ENCODE measurements around the gene TREX2.

TREX2 gene

DNA sequence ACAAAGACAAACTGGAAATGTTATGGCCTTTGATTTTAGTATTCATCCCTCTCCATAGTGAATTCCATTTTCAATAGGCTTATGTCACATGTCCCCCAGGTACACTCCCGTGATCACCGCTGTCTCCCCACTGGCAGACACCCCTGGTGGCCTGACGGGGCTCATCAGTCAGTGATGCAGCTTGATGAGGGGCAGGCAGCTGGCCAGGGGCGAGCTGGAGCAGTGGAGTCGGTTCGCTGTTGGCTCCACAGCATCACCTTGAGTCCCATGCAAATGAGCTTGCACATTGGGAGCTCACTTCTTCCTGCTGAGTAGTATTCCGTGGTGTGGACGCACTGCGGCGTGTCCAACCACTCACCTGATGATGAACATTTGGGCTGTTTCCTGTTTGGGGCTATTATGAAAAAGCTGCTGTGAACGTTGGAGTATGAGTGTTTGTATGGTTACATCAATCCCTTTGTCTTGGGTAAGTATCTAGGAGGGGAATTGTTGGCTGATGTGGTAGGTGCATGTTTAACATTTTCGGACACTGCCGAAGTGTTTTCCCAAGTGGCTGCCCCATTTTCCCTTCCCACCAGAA is 5.2 kb downstream of the TREX2 start:
- no peak overlapping the region for H3K27ac ChIP-seq
- peak; percentile 14 for DNase-seq (ENCODE audit: low read depth, low spot score)

DNA sequence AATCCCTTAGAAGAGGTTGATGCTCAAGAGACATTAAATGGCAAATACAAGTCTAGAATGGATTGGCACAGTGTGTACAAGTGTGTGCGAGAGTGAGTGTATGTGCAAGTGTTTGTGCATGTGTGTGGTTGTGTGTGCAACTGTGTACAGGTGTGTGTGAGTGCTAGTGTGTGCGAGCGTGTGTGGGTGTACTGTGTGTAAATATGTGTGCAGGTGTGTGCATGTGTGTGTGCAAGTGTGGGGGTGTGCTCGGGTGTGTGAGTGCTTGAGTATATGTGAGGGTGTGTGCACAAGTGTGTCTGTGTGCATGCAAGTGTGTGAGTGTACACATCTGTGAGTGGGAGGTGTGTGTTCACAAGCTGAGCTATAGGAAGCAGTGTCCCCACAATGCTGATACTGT is 5.9 kb downstream of the TREX2 start:
- no peak for DNase-seq (ENCODE audit: low read depth, low spot score)
- no peak overlapping the region for H3K27ac ChIP-seq

- no peak overlapping the region for H3K27ac ChIP-seq
- no peak for DNase-seq (ENCODE audit: low read depth, low spot score)
Observed at GRCh38 chrX:153438532-153438931, 7.3 kb downstream of the TREX2 start.

- no peak overlapping the region for H3K27ac ChIP-seq
- no peak for DNase-seq (ENCODE audit: low read depth, low spot score)
Observed at GRCh38 chrX:153435845-153436244, 10.0 kb downstream of the TREX2 start.

GRCh38 chrX:153434801-153435200 is 11.1 kb downstream of the TREX2 start:
- H3K27ac ChIP-seq: no peak overlapping the region
- no peak for DNase-seq (ENCODE audit: low read depth, low spot score)

DNA sequence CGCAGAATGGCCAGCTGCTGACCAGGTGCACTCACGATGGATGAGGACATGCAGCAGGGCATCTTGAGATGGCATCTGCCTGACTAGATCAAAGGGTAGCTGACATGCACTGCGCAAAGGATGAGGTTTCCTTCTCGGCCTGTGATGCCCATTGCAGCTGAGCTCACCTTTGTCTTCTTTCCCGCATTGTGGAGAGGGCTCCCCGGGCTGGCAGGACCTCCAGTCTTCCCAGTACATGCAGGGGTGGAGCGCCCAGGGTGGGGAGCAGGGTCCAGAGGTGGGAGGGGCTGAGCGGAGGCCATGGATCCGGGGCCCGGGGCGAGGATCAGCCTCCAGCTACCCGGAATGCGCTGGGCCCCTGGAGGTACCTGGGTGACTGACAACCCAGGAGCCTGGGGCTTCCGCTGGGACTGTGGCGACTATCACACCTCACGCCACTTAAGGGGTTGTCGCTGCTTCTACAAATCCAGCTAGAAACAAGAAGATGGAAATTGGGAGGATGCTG is 12.0 kb downstream of the TREX2 start:
- no peak overlapping the region for H3K27ac ChIP-seq
- no peak for DNase-seq (ENCODE audit: low read depth, low spot score)

- H3K27ac ChIP-seq: no peak overlapping the region
- DNase-seq (ENCODE audit: low read depth, low spot score): no peak
Observed at GRCh38 chrX:153433161-153433680, 12.6 kb downstream of the TREX2 start.

DNA sequence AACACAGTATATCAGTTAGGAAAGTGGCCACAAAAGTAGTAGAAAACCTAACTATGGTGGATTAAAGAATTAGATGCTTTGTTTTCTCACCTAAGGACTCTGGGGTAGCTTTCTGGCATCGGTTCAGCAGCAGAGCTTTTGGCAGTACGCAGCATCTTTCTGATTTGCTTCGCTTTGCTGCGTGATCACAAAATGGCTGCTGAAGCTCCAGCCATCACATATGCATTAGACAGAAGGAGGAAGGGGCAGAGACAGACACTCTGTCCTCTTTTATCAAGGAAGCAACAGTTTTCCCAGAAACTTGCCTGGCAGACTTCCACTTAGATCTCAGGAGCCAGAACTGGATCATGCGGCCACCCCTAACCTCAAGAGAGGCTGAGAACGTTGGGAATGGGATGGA is 15.1 kb downstream of the TREX2 start:
- no peak overlapping the region for H3K27ac ChIP-seq
- no peak for DNase-seq (ENCODE audit: low read depth, low spot score)

DNA sequence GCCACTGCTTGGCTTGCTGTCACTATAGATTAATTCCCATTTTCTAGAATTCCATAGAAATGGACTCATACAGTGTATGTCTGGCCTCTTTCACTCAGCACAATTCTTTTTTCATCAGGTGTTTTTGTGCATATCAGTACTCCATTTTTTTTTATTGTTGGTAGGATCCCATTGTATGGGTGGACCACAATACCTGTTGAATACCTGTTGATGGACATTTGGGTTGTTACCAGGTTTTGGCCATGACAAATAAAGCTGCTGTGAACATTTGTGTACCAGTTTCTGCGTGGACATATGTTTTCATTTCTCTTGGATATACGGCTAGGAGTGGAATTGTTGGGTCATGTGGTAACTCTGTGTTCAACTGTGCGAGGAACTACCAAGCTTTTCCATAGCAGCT is 19.7 kb downstream of the TREX2 start:
- DNase-seq (ENCODE audit: low read depth, low spot score): no peak
- no peak overlapping the region for H3K27ac ChIP-seq

DNA sequence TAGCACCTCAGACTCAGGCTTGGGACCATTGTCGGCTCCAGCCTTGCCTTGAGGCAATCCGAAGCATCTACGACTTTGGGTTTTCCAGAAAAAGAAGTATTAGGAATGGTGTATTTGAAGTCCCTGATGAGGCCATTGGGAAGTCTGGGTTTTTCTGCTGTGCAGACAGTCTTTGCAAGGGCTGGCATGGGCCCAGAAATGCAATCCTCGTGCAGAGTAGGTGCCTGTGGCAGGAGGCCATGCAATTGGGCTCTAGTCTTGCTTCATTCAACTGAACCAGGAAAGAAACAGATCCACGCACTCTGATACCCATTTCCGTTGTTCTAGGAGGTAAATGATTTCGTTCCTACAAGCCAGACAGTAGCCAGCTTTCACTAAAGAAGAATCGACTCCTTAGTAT is 22.2 kb downstream of the TREX2 start:
- DNase-seq (ENCODE audit: low read depth, low spot score): no peak
- no peak overlapping the region for H3K27ac ChIP-seq

DNA sequence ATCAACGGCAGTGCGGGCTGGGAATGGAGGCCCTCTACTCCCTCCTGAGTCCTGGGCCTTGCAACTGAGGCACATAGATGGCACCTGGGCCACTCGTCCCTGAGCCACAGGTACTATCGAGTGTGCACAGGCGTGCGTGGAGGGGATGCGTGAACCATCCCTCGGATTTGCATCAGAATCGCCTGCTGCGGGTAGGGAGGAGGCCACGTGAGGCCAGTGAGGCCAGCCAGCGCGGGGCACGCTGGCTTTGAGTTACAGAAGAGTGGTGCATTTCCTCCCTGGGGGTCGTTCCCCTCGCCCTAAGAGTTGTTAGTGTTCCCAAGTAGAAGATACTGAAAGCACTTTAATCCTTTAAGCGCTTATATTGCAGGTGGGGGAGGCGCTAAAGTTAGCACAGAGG is 24.0 kb downstream of the TREX2 start:
- DNase-seq (ENCODE audit: low read depth, low spot score): no peak
- H3K27ac ChIP-seq: no peak overlapping the region

- DNase-seq (ENCODE audit: low read depth, low spot score): no peak
- no peak overlapping the region for H3K27ac ChIP-seq
Observed at GRCh38 chrX:153420851-153421599, 24.8 kb downstream of the TREX2 start.

DNA sequence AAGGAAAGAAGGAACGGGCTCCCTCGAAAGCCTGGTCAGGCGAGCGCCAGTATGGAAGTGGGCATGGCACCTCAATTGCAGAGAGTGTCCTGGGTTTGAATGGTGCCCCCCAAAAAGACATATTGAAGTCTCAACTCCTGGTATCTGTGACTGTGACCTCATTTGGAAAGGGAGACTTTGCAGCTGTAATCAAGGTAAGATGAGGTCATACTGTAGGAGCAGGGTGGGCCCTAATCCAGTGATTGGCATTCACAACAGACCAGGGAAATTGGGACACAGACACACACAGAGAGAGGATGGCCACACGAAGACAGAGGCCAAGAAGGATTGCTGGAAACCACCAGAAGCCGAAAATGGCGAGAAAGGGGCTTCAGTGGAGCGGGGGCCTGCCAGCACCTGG is 28.2 kb downstream of the TREX2 start:
- no peak for DNase-seq (ENCODE audit: low read depth, low spot score)

DNA sequence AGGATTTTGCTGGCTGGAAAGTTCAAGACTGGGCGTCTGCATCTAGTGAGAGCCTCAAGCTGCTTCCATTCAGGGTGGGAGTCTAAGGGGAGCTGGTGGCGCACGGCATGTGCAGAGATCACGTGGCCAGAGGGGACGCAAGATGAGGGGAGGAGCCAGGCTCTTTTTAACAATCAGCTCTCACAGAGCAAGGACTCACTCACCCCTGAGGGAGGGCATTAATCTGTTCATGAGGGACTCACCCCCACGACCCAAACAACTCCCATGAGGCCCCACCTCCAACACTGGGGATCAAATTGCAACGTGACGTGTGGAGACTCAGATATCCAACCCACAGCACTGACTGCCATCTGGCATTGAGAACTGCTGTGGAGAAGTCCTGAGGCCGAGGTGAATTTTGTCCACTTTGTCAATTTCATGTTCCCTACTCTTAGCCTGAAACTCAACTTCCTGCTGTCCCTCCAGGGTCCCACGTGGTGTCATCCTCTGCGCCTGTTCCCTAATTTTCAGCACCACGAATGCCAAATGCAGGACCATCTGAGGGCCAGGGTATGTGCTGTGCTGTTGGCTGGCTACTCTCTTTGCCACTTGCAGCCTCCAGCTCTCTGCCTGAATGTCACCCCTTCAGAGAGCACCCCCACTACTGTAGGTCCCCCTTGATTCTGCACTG is 28.9 kb downstream of the TREX2 start:
- no peak for DNase-seq (ENCODE audit: low read depth, low spot score)
- no peak overlapping the region for H3K27ac ChIP-seq

More for the DNA sequence above, 28.2 kb downstream of the TREX2 start:
- H3K27ac ChIP-seq: no peak overlapping the region

GRCh38 chrX:153414856-153415510 is 30.9 kb downstream of the TREX2 start:
- DNase-seq (ENCODE audit: low read depth, low spot score): no peak
- no peak overlapping the region for H3K27ac ChIP-seq

DNA sequence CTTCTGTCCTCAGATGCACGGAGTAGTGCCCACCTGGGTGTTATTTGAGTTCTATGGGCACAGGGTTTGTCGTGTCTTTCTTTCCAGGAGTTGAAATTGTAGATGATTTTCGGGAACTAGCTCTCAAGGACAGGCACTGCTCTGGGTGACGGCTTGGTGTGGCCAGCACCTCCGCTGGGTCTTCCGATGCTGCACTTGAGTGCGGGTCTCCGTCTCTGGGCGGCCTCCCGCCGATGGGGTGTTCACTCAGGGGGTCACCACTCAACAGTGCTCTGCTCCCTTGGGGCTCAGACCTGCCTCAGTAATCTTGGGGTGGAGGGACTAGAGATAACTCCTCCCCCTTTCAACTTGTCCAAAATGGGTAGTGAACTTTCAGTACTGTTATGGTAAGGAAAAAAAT is 32.1 kb downstream of the TREX2 start:
- no peak for DNase-seq (ENCODE audit: low read depth, low spot score)
- no peak overlapping the region for H3K27ac ChIP-seq

DNA sequence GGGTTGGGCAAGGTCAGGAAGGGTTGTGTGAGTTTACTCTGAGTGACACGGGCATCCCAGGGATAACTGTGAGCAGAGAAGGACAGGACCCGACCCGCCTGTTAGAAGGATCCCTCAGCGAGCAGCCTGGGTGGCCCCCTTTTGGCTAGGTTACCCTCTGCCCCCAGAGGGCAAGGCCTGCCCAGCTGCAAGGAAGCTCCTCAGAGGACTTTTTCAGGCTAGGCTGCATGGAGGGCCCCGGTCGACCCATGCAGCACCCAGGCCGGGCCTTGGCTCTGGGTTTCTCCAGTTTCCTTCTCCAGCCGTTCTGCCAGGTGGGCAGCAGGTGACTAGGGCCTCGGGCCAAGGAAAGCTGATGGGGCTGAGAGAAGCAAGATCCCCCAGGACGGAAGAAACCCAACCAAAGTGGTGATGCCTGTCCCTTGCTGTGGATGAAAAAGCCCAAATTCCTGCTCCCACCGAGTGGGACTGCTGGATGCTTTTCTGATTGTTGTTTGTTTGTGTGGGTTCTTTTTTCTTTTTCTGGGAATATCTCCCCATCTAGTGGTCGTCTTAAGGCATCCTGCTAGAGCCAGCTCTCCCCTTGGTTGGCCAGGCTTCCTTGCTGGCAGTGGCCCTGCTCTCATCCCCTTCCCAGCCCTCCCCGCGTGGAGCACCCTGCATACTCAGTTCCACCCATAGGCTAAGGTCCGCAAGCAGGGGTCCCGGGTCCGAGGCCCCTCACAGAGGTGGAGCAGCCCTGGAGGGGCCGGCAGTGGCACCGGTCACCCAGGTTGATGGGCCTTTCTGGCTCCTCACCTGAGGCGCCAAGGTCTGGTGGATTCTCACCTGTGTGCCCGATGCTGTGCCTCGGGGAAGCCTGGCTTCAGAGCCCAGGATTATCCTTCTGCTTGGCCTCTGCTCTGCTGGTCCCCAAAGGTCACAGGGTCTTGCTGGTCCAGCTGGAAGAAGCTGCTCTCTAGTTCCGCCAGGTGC is 32.8 kb downstream of the TREX2 start:
- no peak overlapping the region for H3K27ac ChIP-seq
- no peak for DNase-seq (ENCODE audit: low read depth, low spot score)

- H3K27ac ChIP-seq: no peak overlapping the region
- no peak for DNase-seq (ENCODE audit: low read depth, low spot score)
Observed at GRCh38 chrX:153411988-153412574, 33.8 kb downstream of the TREX2 start.

Data from epithelial cell of prostate (primary cell).